ENCODE results near the gene TUBA1B. TPM values are rescaled to one million over a fixed set of nuclear protein-coding genes. Genes with fewer than 3 reads are reported as not detected.

TUBA1B gene
- 2,741 and 4,208 TPM in 2 replicates for total RNA-seq (ENCODE audit: low replicate concordance)

- peaks cover 46% of the 10 kb centered on the region for H3K79me2 ChIP-seq (ENCODE audit: low read depth)
Observed at GRCh38 chr12:49131051-49131893, at the start of gene TUBA1B. TUBA1B (minus strand) TSS chr12:49131395; CDS start chr12:49131300, 95 bp downstream.

DNA sequence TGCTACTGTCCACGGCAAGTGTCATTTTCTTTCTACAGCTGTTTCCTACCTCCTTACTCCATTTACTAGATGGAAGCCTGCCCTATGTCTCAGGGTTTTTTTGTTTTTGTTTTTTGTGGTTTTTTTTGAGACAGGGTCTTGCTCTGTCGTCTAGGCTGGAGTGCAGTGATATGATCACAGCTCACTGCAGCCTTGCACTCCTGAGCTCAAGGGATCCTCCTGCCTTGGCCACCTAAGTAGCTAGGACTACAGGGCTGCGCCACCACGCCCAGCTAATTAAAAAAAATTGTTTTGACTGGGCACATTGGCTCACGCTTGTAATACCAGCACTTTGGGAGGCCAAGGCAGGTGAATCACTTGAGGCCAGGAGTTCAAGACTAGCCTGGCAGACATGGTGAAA lies 43.0 kb upstream of the TUBA1B start:
- Histone ChIP-seq H3K9me3 (ENCODE audit: low read depth) (no peaks in the 10 kb centered on the region), H3K27ac (no peak overlapping the region), H3K4me2 (no peak overlapping the region), H3K27me3 (no peaks in the 10 kb centered on the region), H3K4me1 (no peaks in the 10 kb centered on the region), H3F3A (ENCODE audit: low read depth) (no peaks in the 10 kb centered on the region), H2AFZ (replicated peaks) (no peak overlapping the region), H3K4me3 (no peak overlapping the region), H3K36me3 (no peaks in the 10 kb centered on the region), H4K20me1 (ENCODE audit: low read depth) (no peaks in the 10 kb centered on the region), H3K9ac (no peak overlapping the region), H3K79me2 (ENCODE audit: low read depth) (no peaks in the 10 kb centered on the region)
- Mint-ChIP-seq H3K27ac (peak overlapping the region; percentile 53), H3K4me1 (peaks cover 6% of the 10 kb centered on the region), H3K27me3 (ENCODE audit: insufficient read depth, low read depth) (peaks cover 4% of the 10 kb centered on the region), H3K9me3 (peaks cover 6% of the 10 kb centered on the region), H3K4me3 (no peak overlapping the region), H3K36me3 (no peaks in the 10 kb centered on the region)
- no peak for DNase-seq (ENCODE audit: low spot score)
- TF ChIP-seq EZH2 (IDR thresholded peaks at IDR 0.05) (no peak), EZH2phosphoT487 (IDR thresholded peaks at IDR 0.05) (no peak)
- TF ChIP-seq, protein P1, sequence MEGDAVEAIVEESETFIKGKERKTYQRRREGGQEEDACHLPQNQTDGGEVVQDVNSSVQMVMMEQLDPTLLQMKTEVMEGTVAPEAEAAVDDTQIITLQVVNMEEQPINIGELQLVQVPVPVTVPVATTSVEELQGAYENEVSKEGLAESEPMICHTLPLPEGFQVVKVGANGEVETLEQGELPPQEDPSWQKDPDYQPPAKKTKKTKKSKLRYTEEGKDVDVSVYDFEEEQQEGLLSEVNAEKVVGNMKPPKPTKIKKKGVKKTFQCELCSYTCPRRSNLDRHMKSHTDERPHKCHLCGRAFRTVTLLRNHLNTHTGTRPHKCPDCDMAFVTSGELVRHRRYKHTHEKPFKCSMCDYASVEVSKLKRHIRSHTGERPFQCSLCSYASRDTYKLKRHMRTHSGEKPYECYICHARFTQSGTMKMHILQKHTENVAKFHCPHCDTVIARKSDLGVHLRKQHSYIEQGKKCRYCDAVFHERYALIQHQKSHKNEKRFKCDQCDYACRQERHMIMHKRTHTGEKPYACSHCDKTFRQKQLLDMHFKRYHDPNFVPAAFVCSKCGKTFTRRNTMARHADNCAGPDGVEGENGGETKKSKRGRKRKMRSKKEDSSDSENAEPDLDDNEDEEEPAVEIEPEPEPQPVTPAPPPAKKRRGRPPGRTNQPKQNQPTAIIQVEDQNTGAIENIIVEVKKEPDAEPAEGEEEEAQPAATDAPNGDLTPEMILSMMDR (IDR thresholded peaks at IDR 0.05), result no peak

More at GRCh38 chr12:49131051-49131893, at the start of gene TUBA1B:
- Histone ChIP-seq H3K27ac (peak within 1 kb of the TSS; percentile 74), H4K20me1 (ENCODE audit: low read depth) (peaks cover 31% of the 10 kb centered on the region), H3K9me3 (ENCODE audit: low read depth) (no peaks in the 10 kb centered on the region), H3K9ac (peak within 1 kb of the TSS; percentile 83), H3K4me1 (peaks cover 21% of the 10 kb centered on the region), H3K36me3 (peaks cover 7% of the 10 kb centered on the region), H3F3A (ENCODE audit: low read depth) (peaks cover 50% of the 10 kb centered on the region), H3K27me3 (no peaks in the 10 kb centered on the region), H3K4me3 (peak within 1 kb of the TSS; percentile 98), H3K4me2 (peak within 1 kb of the TSS; percentile 84), H2AFZ (replicated peaks) (peak within 1 kb of the TSS; percentile 43)
- peak within 1 kb of the TSS; percentile 97 for H3K27ac Mint-ChIP-seq
- H3K4me1 Mint-ChIP-seq, result peaks cover 49% of the 10 kb centered on the region
- TF ChIP-seq, protein P1 (IDR thresholded peaks at IDR 0.05), result no peak
- TF ChIP-seq EZH2phosphoT487 (IDR thresholded peaks at IDR 0.05) (no peak), EZH2 (IDR thresholded peaks at IDR 0.05) (no peak)
- no peaks in the 10 kb centered on the region for H3K9me3 Mint-ChIP-seq
- peaks cover 38% of the 10 kb centered on the region for H3K36me3 Mint-ChIP-seq
- peaks cover 2% of the 10 kb centered on the region for H3K27me3 Mint-ChIP-seq (ENCODE audit: insufficient read depth, low read depth)
- peak within 1 kb of the TSS; percentile 96 for H3K4me3 Mint-ChIP-seq
- DNase-seq (ENCODE audit: low spot score), result peak; percentile 98

DNA sequence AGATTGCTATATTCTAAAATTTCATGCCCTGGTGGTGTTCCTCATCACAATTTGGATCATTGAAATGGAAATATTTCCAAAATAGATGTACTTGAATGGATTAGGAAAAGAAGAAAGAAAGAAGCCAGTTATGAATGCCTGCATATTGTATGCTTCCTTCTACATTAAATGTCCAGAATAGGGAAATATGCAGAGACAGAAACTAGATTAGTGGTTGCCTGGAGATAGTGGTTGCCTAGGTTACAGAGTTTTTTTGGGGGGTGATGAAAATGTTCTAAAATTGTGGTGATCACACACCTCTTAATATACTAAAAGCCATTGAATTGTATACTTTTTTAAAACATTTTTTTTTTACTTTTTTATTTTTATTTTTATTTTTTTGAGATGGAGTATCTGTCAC lies 39.7 kb upstream of the TUBA1B start:
- no peak for DNase-seq (ENCODE audit: low spot score)
- Mint-ChIP-seq H3K9me3 (no peaks in the 10 kb centered on the region), H3K27me3 (ENCODE audit: insufficient read depth, low read depth) (peaks cover 4% of the 10 kb centered on the region), H3K4me3 (no peak overlapping the region), H3K4me1 (peaks cover 6% of the 10 kb centered on the region), H3K27ac (no peak overlapping the region), H3K36me3 (no peaks in the 10 kb centered on the region)
- Histone ChIP-seq H2AFZ (replicated peaks) (no peak overlapping the region), H3K27ac (no peak overlapping the region), H4K20me1 (ENCODE audit: low read depth) (no peaks in the 10 kb centered on the region), H3K79me2 (ENCODE audit: low read depth) (no peaks in the 10 kb centered on the region), H3K4me1 (no peaks in the 10 kb centered on the region), H3K9ac (no peak overlapping the region), H3K9me3 (ENCODE audit: low read depth) (no peaks in the 10 kb centered on the region), H3K36me3 (no peaks in the 10 kb centered on the region), H3K27me3 (no peaks in the 10 kb centered on the region), H3K4me2 (no peak overlapping the region), H3F3A (ENCODE audit: low read depth) (no peaks in the 10 kb centered on the region), H3K4me3 (no peak overlapping the region)
- no peak for TF ChIP-seq EZH2 (IDR thresholded peaks at IDR 0.05)
- TF ChIP-seq, protein P1 (IDR thresholded peaks at IDR 0.05), result no peak
- no peak for TF ChIP-seq EZH2phosphoT487 (IDR thresholded peaks at IDR 0.05)

Data from neural progenitor cell (in vitro differentiated cells).